Fibroblast of skin of right biceps (primary cell): ENCODE data around the gene SLC35G1.

ENCODE experiments used
- DNase-seq: peaks from one replicate; pipeline ENCODE4 v3.0.0-alpha.2; 2013

Gene SLC35G1

DNA sequence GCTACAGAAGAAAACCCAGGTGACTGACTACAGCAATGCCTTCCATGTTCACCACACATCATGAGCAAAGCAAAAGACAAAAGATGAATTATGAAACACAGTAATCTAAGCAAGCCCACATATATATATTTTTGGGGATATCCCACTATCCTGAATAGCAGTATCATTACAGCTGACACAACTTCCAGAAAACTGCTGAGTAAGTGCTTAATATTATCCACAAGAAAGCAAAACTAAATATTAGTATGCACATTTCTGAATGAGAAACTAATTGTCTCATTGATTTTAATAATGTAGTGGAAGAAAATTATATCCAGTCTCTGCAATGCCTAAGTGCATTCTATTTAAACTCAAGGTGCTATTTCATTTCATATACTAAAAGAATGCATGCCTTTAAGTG, 14.5 kb upstream of the SLC35G1 start:
- DNase-seq: no peak

DNA sequence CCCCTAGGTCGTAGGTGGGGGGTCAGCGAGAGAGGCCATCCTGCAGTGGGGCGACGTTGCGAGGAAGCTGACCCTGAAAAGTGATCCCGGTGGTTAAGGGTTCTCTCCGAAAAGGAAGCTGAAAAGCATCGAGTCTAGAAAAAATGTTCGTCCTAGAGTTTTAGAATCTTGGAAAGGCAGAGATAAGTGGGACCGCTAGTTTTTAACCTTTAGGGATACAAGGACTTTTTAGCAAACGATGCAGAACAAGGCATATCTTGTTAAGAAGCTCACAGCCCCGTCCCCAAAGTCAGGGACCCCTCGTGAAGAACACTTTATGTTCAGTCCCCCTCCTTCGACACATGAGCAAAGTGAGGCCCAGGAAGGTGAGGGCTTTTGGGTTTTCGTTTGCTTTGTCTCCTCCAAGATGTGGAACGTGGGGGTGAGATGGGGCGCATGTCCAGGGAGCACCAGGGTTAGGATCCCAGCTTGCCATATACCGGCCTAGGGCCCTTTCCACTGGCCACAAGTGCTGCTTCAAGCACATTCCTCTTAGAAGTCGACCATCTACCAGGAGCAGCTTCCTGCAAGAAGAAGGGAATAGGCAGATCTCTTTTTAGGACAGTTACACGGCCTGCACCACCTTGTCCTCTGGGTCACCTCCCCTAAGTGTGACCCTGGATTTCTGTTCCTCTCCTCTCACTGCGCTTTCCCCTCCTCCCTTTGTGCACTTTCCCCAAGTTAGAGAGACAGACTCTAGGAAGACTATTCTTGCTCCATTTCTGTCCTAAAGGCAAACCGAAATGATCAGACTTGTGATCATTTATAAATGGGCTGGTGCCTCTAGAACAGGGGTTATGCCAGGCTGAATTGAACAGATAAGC, 969 bp downstream of the SLC35G1 start:
- no peak for DNase-seq

DNA sequence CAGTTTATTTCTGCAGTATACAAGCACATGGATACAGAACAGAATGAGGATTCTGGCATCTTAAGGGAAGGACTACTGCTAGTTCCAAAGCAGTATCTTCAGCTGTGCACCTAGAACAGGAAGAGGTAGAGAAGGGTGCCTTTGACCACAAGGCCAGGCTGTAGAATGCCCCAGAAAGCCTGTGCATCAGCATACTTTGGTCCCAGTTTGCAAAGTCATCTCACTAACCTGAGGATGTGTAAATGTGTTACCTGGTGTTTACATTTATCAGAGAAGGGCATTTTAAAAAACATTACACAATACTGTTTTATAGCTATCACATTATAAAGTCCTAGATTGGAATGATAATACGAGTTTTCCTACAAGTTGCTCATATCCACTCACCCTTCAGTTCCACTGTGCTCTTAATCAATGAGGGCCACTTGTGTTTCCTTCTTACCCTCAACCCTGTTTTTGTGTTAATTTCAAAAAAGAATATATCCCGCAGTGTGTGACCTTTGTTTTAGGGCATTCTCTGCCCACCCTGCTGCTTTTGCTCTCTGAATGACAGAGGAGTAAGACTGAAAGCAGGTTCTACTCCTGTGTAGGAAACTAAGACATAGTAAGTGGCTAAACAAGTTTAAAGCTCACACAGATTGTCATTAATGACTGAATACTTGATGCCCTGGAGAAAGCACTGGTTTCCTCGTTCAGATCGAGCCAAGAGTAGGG, 3.4 kb downstream of the SLC35G1 start:
- no peak for DNase-seq

DNA sequence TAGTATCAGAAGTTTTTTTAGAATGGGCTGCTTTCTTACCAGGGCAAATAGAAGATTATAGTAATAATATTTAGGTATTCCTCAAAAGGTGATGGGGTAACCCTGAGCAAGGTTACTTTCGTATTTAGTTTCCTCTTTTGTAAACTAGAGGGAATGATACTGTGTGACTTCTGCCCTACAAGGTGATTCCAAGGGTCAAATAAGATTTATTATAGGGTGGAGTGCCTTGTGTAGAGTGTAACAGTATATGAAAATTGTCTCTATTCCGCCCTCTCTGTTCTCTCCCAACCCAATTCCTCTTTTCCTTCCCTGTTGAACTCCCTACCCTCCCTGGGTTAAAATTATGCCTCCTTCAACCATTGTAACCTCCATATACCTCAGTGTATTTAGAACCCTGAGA, 5.3 kb downstream of the SLC35G1 start:
- no peak for DNase-seq

DNA sequence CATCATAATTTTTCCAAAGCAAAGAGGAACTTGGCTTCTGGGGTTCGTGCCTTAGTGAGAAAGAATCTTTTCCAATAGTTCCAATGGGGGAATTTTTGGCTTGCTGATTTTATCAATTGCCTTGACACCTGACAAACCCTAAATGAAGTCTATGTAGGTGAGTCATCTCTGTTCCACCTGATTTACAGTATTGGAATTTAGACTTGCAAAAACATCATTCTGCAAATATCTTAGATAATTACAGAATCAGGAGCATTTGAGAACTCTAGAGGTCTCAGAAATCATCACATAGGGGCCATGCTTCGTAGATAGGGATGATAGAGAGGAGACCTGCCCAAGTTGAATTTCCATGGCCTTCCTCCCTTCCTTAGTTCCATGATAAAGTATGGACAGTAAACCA, 9.3 kb downstream of the SLC35G1 start:
- no peak for DNase-seq

DNA sequence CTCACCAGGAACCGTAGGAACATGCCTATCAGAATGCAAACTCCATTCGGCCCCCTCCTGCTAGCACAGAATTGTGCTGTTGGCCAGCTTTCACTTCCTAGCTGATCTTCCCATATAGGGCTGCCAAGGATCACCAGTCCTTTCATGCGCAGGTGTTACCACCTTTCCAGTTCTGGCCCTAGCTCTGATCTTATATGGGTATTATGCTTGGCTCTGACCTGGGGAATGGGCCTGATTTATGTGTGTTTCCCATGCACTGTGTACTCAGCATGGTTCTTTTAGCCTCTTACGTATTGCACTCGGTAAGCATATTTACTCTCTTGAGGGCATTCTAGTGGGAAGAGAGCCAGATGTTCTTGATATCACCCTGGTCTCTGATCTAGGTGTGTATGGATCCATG, 11.1 kb downstream of the SLC35G1 start:
- DNase-seq: no peak

DNA sequence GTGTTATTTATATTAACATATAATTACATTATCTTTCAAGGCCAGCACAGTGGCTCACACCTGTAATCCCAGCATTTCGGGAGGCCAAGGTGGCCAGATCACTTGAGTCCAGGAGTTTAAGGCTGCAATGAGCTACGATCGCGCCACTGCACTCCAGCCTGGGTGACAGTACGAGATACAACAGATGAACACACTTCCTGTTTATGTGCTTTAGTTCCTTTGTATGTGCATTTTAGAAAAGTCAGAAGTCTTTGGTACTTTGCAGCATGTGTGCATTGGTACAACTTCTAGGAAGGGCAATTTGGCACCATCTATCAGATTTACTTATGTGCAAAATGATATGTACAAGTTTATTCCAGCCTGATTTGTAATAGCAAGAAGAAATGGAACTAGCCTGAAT, 13.3 kb downstream of the SLC35G1 start:
- no peak for DNase-seq

DNA sequence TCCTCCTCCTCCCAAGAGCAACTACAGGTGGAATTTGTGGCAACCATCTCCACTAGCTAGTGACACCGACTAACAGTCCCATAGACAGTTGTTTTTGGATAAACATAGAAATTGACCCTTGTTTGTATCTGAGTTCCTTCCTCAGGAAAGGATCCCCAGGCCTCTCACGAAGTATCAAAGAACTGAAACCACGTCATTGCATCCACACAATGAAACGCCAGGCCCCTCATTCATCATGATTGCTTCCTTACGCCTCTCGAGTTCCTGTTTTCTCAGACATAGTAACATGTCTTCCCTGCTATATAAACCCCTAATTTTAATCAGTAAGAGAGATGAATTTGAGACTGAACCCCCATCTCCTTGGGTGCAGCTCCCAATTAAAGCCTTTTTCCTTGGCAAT, 18.1 kb downstream of the SLC35G1 start:
- DNase-seq: no peak

DNA sequence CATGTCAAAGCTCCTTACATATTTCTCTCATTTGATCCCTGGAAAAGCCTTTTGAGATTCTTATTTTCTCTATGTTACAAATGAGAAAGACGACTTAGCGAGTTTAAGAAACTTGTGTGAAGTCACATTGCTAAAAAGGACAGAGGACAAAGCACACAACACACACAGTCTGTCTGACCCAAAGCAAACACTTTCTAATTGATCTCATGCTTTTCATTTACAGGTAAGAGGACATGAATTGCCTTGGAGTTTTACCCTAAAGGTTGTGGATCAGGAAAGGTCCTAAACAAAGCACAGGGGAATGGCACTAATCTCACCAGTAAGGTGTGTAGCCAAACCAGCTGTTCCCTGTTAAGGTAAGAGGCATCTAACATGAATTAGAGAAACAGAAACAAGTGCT, 18.7 kb downstream of the SLC35G1 start:
- DNase-seq: no peak

DNA sequence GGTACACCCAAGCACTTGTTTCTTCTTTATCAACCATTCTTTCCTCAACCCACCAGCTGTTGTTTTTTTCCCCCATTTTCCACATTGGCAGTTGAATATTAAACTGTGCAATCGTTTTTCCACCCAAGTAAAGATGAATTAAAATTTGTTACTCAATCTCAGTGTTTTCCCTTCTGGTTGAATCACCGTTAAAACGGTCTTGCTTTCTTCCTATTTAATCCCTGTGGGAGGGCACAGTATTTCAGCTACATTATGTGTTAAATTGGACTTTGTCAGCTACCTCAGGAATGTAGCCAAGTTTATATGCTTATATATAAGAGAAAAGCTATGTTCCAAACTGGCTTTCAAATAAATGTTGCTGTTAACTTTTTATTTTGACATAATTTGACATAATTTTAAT, 19.9 kb downstream of the SLC35G1 start:
- DNase-seq: no peak

DNA sequence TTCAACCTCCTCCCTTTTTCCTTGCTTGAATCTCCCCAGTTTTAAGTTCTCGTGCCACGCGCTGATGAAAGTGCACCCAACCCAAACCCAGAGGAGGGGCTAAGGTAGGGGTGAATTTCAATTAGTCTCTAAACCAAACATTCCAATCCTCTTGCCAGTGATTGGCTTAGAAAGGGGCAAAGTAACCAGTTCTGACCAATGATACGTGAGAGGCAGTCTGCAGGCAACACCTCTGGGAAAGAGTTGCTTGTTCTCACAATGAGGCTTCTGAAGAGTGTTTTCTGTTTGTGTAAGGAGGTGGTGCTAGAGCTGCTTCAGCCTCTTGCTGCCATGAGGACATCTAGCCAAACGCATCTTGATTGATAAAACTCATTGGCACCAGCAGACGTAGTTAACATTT, 21.8 kb downstream of the SLC35G1 start:
- DNase-seq: no peak

DNA sequence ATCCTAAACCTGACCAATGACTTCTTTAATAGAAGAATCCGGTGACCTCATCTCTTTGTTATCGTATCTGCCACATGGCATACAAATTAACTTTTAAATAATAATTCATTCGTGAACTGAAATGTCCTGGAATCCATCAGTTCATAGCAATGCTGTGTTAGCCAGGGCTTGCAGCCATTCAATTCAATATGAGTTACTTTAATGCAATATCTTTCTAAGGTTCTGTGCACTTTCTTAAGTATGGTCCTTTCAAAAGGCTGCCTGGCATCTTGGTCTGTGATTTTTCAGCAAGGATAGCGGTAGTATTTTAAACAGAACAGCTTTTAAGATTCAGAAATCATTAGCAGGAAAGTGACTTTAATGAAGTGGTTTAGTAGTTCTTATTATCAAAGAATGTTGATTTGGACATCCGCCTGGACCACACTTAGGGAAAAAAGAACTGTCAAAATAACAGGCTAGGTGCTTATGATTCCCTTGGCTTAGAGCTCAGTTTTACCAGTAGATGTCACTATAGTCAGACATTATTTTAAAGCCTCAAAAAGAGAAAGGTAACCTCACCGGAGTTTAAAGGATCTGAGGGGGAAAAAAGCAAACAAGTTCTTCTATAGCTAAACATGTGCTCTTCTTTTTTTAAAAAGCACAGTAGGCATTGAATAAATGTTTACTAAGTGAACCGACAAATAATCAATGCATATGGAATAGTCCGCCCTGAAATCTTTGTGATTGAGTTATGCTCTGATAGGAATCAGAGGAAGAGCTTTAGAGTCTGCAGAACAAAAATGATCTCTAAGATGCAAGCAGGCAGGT, 22.7 kb downstream of the SLC35G1 start:
- peak; percentile 46 for DNase-seq

DNA sequence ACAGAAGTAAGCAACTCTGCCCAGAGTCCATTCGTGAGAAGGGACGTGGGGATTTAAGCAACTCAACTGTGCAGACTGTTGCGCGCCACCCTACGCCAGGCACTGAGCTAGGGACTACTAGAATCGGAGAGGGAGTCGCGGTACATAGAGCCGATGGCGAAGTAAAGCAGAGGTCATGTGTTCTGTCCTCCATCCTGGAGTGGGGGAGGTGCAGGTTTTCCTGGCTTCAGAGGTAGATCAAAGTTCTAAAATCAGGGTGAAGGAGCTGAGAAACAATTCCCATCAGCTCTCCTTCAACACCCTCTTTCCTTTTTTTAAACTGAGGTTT, 23.2 kb downstream of the SLC35G1 start:
- no peak for DNase-seq

DNA sequence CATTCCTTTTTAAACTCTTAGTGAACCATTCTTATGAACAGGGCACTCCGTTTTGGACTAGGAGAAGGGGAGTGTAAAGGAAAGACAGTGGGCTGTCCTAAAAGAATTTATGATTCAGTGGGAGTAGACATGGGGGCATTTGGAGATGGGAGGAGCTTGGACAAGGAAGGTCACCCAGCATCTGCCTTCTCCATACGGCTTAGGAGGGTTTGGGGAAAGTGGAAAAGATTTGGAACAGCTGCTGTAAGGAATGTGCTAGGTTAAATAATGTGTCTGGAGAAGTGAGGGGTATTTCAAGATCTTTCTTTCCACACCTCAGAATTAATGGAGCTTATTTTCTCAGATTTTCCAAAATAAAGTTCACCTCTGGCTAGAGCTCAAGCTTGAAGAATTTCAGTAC, 24.0 kb downstream of the SLC35G1 start:
- no peak for DNase-seq

DNA sequence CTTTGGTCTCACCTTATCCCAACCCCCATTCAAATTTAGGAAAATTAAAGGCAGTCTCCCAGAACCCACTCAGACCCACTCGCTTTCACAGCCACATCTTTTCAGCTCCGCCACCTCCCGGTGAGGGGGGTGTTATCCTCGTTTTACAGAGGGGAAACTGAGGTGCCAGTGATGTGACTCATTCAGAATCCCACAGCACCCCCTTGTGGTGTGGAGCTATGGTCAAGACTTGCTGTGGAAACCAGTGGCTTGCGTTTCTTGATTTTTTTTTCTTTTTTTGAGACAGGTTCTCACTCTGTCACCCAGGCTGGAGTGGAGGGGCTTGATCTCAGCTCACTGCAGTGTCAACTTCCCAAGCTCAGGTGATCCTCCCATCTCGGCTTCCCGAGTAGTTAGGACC, 27.6 kb downstream of the SLC35G1 start:
- DNase-seq: no peak

DNA sequence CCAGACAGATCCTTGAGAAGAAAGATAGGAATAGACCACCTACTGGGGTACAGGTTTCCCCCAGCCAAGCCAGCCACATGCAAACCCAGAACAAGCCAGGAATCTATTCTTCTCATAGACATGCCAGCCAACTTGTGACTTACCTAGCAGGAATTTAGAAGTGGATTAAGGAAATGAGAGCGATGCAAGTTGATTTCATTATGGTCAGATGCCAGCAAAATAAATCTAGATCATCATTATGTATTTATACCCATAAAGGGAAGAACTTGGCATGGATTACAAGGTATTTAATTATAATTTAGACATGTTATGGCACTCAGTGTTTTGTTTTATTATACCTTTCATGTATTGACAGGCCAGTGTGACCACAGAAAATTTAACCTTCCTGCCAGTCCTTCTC, 32.8 kb downstream of the SLC35G1 start:
- DNase-seq: peak; percentile 4

DNA sequence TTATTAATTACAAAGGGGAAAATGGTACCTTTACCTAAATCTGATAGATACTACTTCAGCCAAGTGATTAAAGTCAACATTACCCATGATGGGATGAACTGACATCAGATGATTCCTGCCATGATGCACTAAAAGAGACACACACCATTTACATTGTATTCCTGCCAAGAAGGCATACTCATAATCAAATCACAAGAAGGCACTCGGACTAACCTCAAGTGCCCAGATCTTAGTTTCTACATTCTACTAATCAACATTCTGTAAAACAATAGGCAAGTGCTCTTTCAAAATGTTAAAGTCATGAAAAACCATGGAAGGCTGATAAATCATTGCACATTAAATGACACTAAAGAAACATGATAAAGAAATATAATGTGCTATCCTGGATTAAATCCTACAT, 44.4 kb downstream of the SLC35G1 start:
- DNase-seq: no peak

DNA sequence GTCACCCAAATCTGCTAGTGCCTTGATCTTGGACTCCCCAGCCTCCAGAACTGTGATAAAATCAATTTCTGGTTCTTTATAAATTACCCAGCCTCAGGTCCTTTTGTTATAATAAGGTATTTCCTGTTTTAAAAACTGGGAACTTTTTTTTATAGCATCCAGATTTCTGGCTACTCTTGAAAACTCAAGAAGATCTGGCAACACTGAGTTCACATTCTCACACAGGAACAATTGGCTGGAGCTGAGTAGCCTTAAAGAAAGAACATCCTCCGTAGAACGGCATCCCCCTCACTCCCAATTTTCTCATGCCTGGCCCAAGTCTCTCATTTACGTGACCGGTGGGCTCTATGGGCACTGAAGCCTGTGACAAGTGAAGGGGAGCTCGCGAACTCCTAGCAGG, 47.1 kb downstream of the SLC35G1 start:
- no peak for DNase-seq

DNA sequence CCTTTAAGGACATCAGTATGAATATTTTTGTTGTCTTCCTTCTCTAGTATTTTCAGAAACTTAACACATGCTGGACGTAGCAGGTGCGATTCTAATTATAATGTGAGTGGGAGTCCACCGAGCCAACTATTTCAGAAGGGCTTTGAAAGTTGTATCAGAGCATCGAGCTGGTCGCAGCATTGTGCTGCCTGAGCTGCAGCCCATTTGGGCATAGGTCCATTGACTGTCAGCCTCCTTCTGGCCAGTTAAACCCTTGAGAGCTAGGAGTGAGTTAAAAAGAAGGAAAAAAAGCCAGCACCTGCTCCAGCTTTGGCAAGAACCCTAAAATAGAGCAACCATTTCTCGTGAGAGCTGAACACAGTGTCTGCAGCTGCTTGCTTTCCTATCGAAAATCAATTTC, 47.8 kb downstream of the SLC35G1 start:
- DNase-seq: no peak

DNA sequence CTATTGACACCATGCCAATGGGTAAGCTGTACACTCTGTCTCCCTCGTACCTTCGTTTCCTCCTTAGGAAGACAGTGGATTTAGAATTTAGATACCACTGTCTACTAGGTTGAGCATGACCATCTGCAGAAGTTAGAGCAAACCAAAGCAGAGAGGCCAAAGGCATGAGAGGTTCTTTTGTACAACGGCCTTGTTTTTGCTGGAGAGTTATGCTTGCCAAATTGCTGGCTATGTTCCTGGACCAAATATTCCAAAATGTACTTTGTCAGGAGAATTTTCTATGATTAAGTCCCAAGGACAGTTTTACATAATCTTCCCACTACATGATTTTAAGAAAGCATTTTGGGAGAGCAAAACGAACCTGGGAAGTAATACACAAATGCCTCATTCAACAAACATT, 52.0 kb downstream of the SLC35G1 start:
- DNase-seq: no peak

DNA sequence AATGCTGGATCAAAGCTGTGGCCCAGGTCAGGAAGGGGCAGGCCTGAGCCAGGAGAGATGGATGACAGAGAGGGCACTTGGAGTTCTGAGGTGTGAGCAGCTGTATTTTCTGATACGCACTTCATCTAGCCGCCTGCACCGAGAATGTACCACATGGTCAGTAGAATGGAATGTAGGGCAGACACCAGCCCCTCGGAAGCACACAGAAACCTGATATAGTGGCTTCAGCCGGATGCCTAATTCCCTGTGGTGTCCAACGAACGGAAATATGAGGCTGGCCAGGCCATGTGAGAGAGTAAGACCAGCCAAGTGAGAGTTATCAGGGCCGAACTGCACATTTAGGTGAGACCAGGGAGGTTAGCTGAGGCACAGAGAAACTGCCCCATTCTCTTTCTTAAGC, 53.3 kb downstream of the SLC35G1 start:
- DNase-seq: peak; percentile 77

DNA sequence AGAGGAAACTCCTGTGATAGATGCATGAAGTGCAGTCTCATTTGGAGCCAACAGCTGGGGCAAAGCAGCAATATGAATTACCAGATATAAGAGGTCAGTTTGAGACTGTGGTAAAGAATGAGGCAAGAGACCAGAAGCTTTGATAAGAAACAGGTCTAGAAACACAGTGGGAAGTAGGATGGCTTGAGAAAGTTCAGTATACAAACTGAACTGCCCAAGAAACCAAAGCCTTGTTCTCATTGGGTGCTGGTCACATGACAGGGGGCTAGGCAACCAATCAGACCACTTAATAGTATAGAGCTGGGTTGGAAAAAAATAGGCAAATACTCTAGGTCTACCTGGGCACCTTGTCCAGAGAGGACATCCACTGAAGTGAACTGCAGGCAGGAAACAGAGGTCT, 53.7 kb downstream of the SLC35G1 start:
- no peak for DNase-seq

DNA sequence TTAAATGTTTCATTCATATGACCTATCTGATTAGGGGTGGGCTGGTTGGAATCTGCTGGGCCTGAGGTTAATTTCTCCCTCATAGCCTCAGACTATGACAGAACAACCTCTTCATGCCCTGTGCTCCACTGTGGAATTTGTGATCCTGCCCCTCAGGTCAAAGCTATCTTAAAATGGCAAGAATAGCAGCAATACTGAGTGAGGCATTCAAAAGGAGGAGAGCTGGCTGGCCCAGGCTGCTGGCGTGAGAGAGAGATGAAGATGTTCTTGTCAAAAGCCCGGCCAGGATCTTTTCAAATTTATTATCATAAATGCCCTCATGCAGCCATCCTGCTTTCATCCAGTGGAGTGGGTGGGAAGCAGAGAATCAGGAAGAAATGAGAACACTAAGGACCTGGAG, 58.1 kb downstream of the SLC35G1 start:
- DNase-seq: no peak
